ENCODE data around the gene ITFG2.

- TF ChIP-seq, protein P1, sequence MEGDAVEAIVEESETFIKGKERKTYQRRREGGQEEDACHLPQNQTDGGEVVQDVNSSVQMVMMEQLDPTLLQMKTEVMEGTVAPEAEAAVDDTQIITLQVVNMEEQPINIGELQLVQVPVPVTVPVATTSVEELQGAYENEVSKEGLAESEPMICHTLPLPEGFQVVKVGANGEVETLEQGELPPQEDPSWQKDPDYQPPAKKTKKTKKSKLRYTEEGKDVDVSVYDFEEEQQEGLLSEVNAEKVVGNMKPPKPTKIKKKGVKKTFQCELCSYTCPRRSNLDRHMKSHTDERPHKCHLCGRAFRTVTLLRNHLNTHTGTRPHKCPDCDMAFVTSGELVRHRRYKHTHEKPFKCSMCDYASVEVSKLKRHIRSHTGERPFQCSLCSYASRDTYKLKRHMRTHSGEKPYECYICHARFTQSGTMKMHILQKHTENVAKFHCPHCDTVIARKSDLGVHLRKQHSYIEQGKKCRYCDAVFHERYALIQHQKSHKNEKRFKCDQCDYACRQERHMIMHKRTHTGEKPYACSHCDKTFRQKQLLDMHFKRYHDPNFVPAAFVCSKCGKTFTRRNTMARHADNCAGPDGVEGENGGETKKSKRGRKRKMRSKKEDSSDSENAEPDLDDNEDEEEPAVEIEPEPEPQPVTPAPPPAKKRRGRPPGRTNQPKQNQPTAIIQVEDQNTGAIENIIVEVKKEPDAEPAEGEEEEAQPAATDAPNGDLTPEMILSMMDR (IDR thresholded peaks at IDR 0.05) = no peak
- no peak for TF ChIP-seq POLR2A (IDR thresholded peaks at IDR 0.05)
Measured at GRCh38 chr12:2845280-2845679, 32.8 kb downstream of the ITFG2 start.
